ENCODE results near the gene MYT1.

GRCh38 chr20:64159711-64160110, 4.5 kb upstream of the MYT1 start:
- TF ChIP-seq TAF1 (IDR thresholded peaks at IDR 0.05; ENCODE audit: low read depth): no peak
- TF ChIP-seq NFIC (IDR thresholded peaks at IDR 0.05): no peak
- TF ChIP-seq, protein P1, sequence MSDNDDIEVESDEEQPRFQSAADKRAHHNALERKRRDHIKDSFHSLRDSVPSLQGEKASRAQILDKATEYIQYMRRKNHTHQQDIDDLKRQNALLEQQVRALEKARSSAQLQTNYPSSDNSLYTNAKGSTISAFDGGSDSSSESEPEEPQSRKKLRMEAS (IDR thresholded peaks at IDR 0.05): no peak
- no peak for TF ChIP-seq YY1 (IDR thresholded peaks at IDR 0.05; ENCODE audit: low read depth)
- no peak for TF ChIP-seq FOXM1 (IDR thresholded peaks at IDR 0.05; ENCODE audit: borderline replicate concordance, low read depth)
- no peak for TF ChIP-seq RAD21 (IDR thresholded peaks at IDR 0.05; ENCODE audit: low read depth)

Measured in Ishikawa (cell line).